ENCODE data around the gene NKX6-2.

GRCh38 chr10:132740588-132740987 is 45.4 kb downstream of the NKX6-2 start:
- TF ChIP-seq EZH2phosphoT487 (IDR thresholded peaks at IDR 0.05; ENCODE audit: low read depth) (no peak), CTCF (IDR thresholded peaks at IDR 0.05; ENCODE audit: low read depth, low read length) (no peak)

Data from OCI-LY3 (cell line).